Spinal cord (tissue), 10 donors: ENCODE measurements around the gene NBPF15. TPM values are rescaled to one million over a fixed set of nuclear protein-coding genes. Genes with fewer than 3 reads are reported as not detected.
"Not testable (repeated sequence)": the region's sequence is repeated elsewhere in the genome, so short reads cannot be mapped to it uniquely, and the experiment has no call there.

Experiments
- DNase-seq, 6 donors: peaks; one replicate each; pipeline versions ENCODE4 v3.0.0 to v3.0.0-alpha.2; 2013 to 2015; ENCODE audit warnings: low spot score in 6 of 6, low read depth in 4 of 6
- H3K27ac ChIP-seq: one replicate; pipeline ENCODE4 v1.5.1; 2013; ENCODE audit warnings: low read depth, low read length, control low read depth
- H3K27me3 ChIP-seq: one replicate; pipeline ENCODE4 v1.6.1; 2013; ENCODE audit warnings: low read length; ENCODE audit not compliant: control insufficient read depth, insufficient read depth
- H3K36me3 ChIP-seq: one replicate; pipeline ENCODE4 v1.6.1; 2013; ENCODE audit warnings: low read length; ENCODE audit not compliant: control insufficient read depth, insufficient read depth
- H3K4me1 ChIP-seq: one replicate; pipeline ENCODE4 v1.6.1; 2013; ENCODE audit warnings: low read length; ENCODE audit not compliant: control insufficient read depth, insufficient read depth
- H3K4me3 ChIP-seq: one replicate; pipeline ENCODE4 v1.5.1; 2013; ENCODE audit warnings: low read depth, low read length, control low read depth
- H3K9me3 ChIP-seq: one replicate; pipeline ENCODE4 v1.6.1; 2013; ENCODE audit warnings: low read length; ENCODE audit not compliant: control insufficient read depth, insufficient read depth
- WGBS: methylation state at CpG from one replicate; pipeline ENCODE4 v1.1.5; 2013; ENCODE audit warnings: missing lambda C conversion rate; ENCODE audit not compliant: insufficient coverage; 5-methylcytosine and 5-hydroxymethylcytosine counted together
- polyA plus RNA-seq, 2 donors: library from polyadenylated mRNA; unstranded; fragments of 120-200 nt; gene quantifications; one replicate each; pipeline ENCODE4 v1.2.1, GENCODE V29; 2013; ENCODE audit not compliant: insufficient read length in 2 of 2
- total RNA-seq, 2 donors: library from RNA; depleted of rRNA in 1 of 2; stranded (reverse); fragments of 120-200 nt in 1 of 2; fragments of >200 nt in 1 of 2; gene quantifications; one replicate each; pipeline versions ENCODE4 v1.2.3 to v1.2.4, GENCODE V29; 2013 to 2014
- donor health status: healthy.

The NBPF15 gene
- total and polyA plus RNA-seq, 4 donors = 41.9 to 74.9 (median 49.4) TPM

GRCh38 chr1:144460686-144461085, 783 bp downstream of the NBPF15 start:
- H3K4me3 ChIP-seq = peak overlapping the region; percentile 40
- H3K4me1 ChIP-seq, H3K9me3 ChIP-seq, H3K27me3 ChIP-seq, DNase-seq, H3K36me3 ChIP-seq, H3K27ac ChIP-seq: not testable (repeated sequence)
- no CpG with 5 or more reads among the region's 15 CpGs for WGBS

- H3K27ac ChIP-seq = not testable (repeated sequence)
Observed at GRCh38 chr1:144442402-144442801, 19.1 kb downstream of the NBPF15 start.

GRCh38 chr1:144439737-144440136, 21.7 kb downstream of the NBPF15 start:
- H3K4me1 ChIP-seq, H3K4me3 ChIP-seq, H3K27ac ChIP-seq, H3K36me3 ChIP-seq, H3K27me3 ChIP-seq, DNase-seq, H3K9me3 ChIP-seq: not testable (repeated sequence)
- no CpG with 5 or more reads among the region's 7 CpGs for WGBS

More at GRCh38 chr1:144442402-144442801, 19.1 kb downstream of the NBPF15 start:
- WGBS = 100% methylated on average over 1 of the region's 18 CpGs
- not testable (repeated sequence) for DNase-seq, H3K27me3 ChIP-seq, H3K36me3 ChIP-seq, H3K4me1 ChIP-seq, H3K9me3 ChIP-seq, H3K4me3 ChIP-seq

- H3K9me3 ChIP-seq, H3K27ac ChIP-seq, H3K27me3 ChIP-seq, H3K4me1 ChIP-seq, H3K36me3 ChIP-seq: not testable (repeated sequence)
- peak overlapping the region; percentile 31 for H3K4me3 ChIP-seq
- DNase-seq = peak in 5 of 6 donors; percentile 8 to 81 (median 23)
- WGBS = 0% methylated on average over 28 of the region's 46 CpGs
Observed at GRCh38 chr1:144418891-144419694, 42.4 kb downstream of the NBPF15 start.

DNA sequence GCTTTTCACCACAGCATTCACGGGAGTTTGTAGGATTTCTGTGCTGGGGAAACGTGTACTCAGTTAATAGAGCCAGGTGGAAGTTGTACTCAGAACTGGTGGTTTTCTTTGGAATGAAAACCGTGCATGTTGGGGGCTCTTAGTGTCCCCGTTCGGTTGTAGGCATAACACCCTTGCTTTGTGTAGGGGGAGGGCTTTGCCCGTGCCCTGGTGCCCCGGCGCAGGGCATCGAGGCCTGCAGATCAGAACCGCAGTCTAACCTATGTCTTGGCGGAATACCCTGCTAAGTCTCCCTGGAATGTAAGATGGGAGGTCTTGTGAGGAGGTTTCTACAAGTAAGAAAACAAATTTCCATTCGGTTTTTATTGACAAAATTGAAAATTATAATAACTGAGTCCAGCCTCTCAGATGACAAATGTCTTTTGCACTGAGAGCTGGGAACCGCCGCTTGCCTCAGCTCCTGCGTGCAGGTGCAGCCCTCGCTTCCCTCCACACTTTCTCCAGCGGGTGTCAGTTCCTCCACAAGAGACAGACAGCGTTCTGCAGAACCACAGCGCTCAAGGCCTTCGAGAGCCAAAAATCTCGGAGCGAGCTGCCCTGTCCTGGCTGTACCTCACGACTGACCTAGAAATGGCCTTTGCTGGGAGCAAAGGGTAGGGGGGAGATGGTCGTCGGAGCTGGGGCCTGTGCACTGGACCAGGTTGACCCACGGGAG, 47.9 kb downstream of the NBPF15 start:
- H3K4me1 ChIP-seq, H3K9me3 ChIP-seq, H3K27ac ChIP-seq, H3K27me3 ChIP-seq, DNase-seq, H3K36me3 ChIP-seq: not testable (repeated sequence)
- peak overlapping the region; percentile 26 for H3K4me3 ChIP-seq
- WGBS = no CpG with 5 or more reads among the region's 26 CpGs

GRCh38 chr1:144412491-144413403, 48.7 kb downstream of the NBPF15 start:
- not testable (repeated sequence) for H3K36me3 ChIP-seq, H3K9me3 ChIP-seq, H3K27me3 ChIP-seq, H3K4me1 ChIP-seq
- DNase-seq = peak; percentile 73 to 98 (median 84)
- WGBS = under 1% methylated on average over 17 of the region's 41 CpGs
- Histone ChIP-seq H3K27ac (peak overlapping the region; percentile 57), H3K4me3 (peak overlapping the region; percentile 49)

GRCh38 chr1:144412068-144412471, 49.4 kb downstream of the NBPF15 start:
- H3K27me3 ChIP-seq, H3K9me3 ChIP-seq, H3K4me1 ChIP-seq, H3K36me3 ChIP-seq, H3K27ac ChIP-seq: not testable (repeated sequence)
- DNase-seq = peak in 5 of 6 donors; percentile 28 to 94 (median 52)
- WGBS = 0% methylated on average over 5 of the region's 23 CpGs
- peak overlapping the region; percentile 49 for H3K4me3 ChIP-seq

DNA sequence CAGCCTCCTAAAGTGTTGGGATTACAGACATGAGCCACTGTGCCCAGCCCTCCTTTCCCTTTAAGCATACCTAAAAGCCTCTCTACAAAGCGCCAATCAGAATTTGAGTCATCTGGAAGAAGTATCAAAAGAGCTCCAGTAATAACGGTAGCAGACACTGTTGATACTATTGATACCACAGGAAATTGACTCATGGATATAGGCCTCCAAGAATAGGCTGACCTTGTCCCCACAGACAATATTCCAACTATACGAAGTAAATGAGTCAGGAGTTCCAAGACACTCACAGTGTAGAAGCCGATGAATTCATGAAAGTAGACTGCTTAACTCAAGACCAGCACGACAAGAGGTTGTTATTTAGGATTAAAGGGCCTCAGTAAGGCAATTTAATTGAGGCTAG, 58.7 kb downstream of the NBPF15 start:
- H3K27me3 ChIP-seq, H3K9me3 ChIP-seq, H3K36me3 ChIP-seq, H3K4me3 ChIP-seq, DNase-seq, H3K27ac ChIP-seq, H3K4me1 ChIP-seq: not testable (repeated sequence)
- WGBS = no CpG with 5 or more reads among the region's 5 CpGs

- no CpG with 5 or more reads among the region's 3 CpGs for WGBS
- H3K4me3 ChIP-seq, DNase-seq, H3K27ac ChIP-seq, H3K27me3 ChIP-seq, H3K4me1 ChIP-seq, H3K36me3 ChIP-seq, H3K9me3 ChIP-seq: not testable (repeated sequence)
Observed at GRCh38 chr1:144371651-144372050, 89.8 kb downstream of the NBPF15 start.
